ENCODE measurements around the gene DGCR6L.
"Not testable (repeated sequence)": the region's sequence is repeated elsewhere in the genome, so short reads cannot be mapped to it uniquely, and the experiment has no call there.

GRCh38 chr22:20321552-20322211, 1.8 kb upstream of the DGCR6L start:
- not testable (repeated sequence) for TF ChIP-seq CTCF, POLR2A, POLR2AphosphoS5 (IDR thresholded peaks at IDR 0.05)

All from breast epithelium (tissue), 3 donors.